K562 (cell line): ENCODE results near the gene SNRPD2. TPM values are rescaled to one million over a fixed set of nuclear protein-coding genes. Genes with fewer than 3 reads are reported as not detected.
A peak's percentile ranks its signal among the peaks of the same experiment; 100 is the strongest.

Source experiments
- BHLHE40 ChIP-seq: IDR thresholded peaks from 2 replicates; pipeline ENCODE4 v1.6.1; 2011; ENCODE audit warnings: low read length, improper control_type of control experiment
- HEY1 ChIP-seq: fragments of 250-450 bp; sonication (Bioruptor Pico); IDR thresholded peaks from 2 replicates; pipeline ENCODE4 v1.5.0; 2020; ENCODE audit warnings: mild to moderate bottlenecking, moderate library complexity, borderline replicate concordance
- HMG20A ChIP-seq: fragments of 450-650 bp; formaldehyde crosslinking; conservative IDR thresholded peaks from 2 replicates; pipeline ENCODE4 v1.4.0; 2020; ENCODE audit warnings: mild to moderate bottlenecking, mixed read lengths
- KAT8 ChIP-seq: fragments of 450-650 bp; IDR thresholded peaks from 2 replicates; pipeline ENCODE4 v1.6.1; 2016; ENCODE audit warnings: low read depth, mild to moderate bottlenecking
- MCM5 ChIP-seq: fragments of 450-650 bp; IDR thresholded peaks from 2 replicates; pipeline ENCODE4 v1.6.1; 2016; ENCODE audit warnings: low read depth
- NFYB ChIP-seq: IDR thresholded peaks from 2 replicates; pipeline ENCODE4 v1.6.1; 2011; ENCODE audit warnings: mild to moderate bottlenecking, moderate library complexity; ENCODE audit not compliant: insufficient read length; ENCODE audit errors: extremely low read depth
- POLR3A ChIP-seq: IDR thresholded peaks from 2 replicates; pipeline ENCODE4 v1.6.1; 2011; ENCODE audit warnings: borderline replicate concordance, mild to moderate bottlenecking, moderate library complexity; ENCODE audit not compliant: insufficient read length, insufficient read depth; ENCODE audit errors: extremely low read depth
- POLR3G ChIP-seq: IDR thresholded peaks from 2 replicates; pipeline ENCODE4 v1.6.1; 2011; ENCODE audit not compliant: insufficient read length, insufficient replicate concordance; ENCODE audit errors: extremely low read depth
- SPI1 ChIP-seq: IDR thresholded peaks from 2 replicates; pipeline ENCODE4 v1.6.1; 2011; ENCODE audit warnings: low read depth, low read length, control low read depth, borderline replicate concordance
- TAF7 ChIP-seq: fragments of 450-650 bp; IDR thresholded peaks from 2 replicates; pipeline ENCODE4 v1.6.1; 2016; ENCODE audit warnings: missing genetic modification characterization, missing compliant biosample characterization
- TAF9B ChIP-seq: fragments of 450-650 bp; IDR thresholded peaks from 2 replicates; pipeline ENCODE4 v1.6.1; 2018; ENCODE audit warnings: mild to moderate bottlenecking; ENCODE audit not compliant: partially characterized antibody
- TRIM24 ChIP-seq, 2 experiments: fragments of 450-650 bp; IDR thresholded peaks; 2 replicates each; pipeline ENCODE4 v1.6.1; 2016
- YBX1 ChIP-seq: fragments of 450-650 bp; IDR thresholded peaks from 2 replicates; pipeline ENCODE4 v1.7.1; 2016; ENCODE audit warnings: mild to moderate bottlenecking
- ZNF140 ChIP-seq: fragments of 250-450 bp; sonication (Bioruptor Pico); IDR thresholded peaks from 2 replicates; pipeline ENCODE4 v1.8.0; 2021; ENCODE audit warnings: moderate library complexity, mild to moderate bottlenecking, inconsistent platforms
- ZNF431 ChIP-seq: sonication (generic); formaldehyde crosslinking; IDR thresholded peaks from 2 replicates; pipeline ENCODE4 v1.8.0; 2022; ENCODE audit warnings: mild to moderate bottlenecking, missing genetic modification reagents
- polyA plus RNA-seq, 8 experiments: library from polyadenylated mRNA; depleted of rRNA in 4 of 8; stranded (reverse) in 5 of 8; unstranded in 3 of 8; fragments of >200 nt; fragmentation: Nextera tagmentation in 2 of 8; fragmentation: Illumina TruSeq in 1 of 8; extraction: Ambion mirVana in 2 of 8; extraction: Trizol in 1 of 8; gene quantifications; 2 replicates each; pipeline versions ENCODE4 v1.2.1 to v1.2.3, GENCODE V29; 2011 to 2014; ENCODE audit warnings: inconsistent platforms in 1 of 8, missing spikeins in 1 of 8
- total RNA-seq, 7 experiments: library from RNA; depleted of rRNA in 6 of 7; stranded (reverse); fragments of >200 nt in 6 of 7; fragmentation: Illumina TruSeq in 2 of 7; extraction: Trizol in 2 of 7; gene quantifications; 2 replicates each; pipeline versions ENCODE4 v1.2.1 to v1.2.3, GENCODE V29; 2011 to 2021; ENCODE audit warnings: low replicate concordance in 1 of 7
- TF ChIP-seq, protein P1 (sequence below): fragments of 250-450 bp; sonication (Bioruptor Pico); IDR thresholded peaks from 2 replicates; pipeline ENCODE4 v1.5.1; 2021; ENCODE audit warnings: mild to moderate bottlenecking
- TF ChIP-seq, protein P2 (sequence below): sonication (generic); formaldehyde crosslinking; IDR thresholded peaks from 2 replicates; pipeline ENCODE4 v1.8.0; 2023; ENCODE audit warnings: mild to moderate bottlenecking, missing genetic modification reagents
- TF ChIP-seq, protein P3 (sequence below): sonication (generic); formaldehyde crosslinking; IDR thresholded peaks from 2 replicates; pipeline ENCODE4 v1.8.0; 2022; ENCODE audit warnings: missing genetic modification reagents, mild to moderate bottlenecking, borderline replicate concordance
- TF ChIP-seq, protein P4 (sequence below), 3 experiments: fragments of 200-800 bp in 1 of 3; sonication (Bioruptor generic) in 1 of 3; sonication (generic) in 1 of 3; formaldehyde crosslinking in 1 of 3; IDR thresholded peaks; 2 replicates each; pipeline versions ENCODE4 v1.6.1 to v1.8.0; 2016 to 2022; ENCODE audit warnings: mild to moderate bottlenecking in 2 of 3, missing compliant biosample characterization in 2 of 3, missing genetic modification characterization in 2 of 3, missing genetic modification reagents in 1 of 3
- TF ChIP-seq, protein P5 (sequence below): sonication (generic); formaldehyde crosslinking; IDR thresholded peaks from 2 replicates; pipeline ENCODE4 v1.8.1; 2022; ENCODE audit warnings: missing genetic modification reagents

Gene SNRPD2
- total and polyA plus RNA-seq, 9 of the 15 experiments (the other 6 are each of a cell fraction or from before 2014, with no cell fraction given): 728 to 4,411 (median 1,029) TPM

DNA sequence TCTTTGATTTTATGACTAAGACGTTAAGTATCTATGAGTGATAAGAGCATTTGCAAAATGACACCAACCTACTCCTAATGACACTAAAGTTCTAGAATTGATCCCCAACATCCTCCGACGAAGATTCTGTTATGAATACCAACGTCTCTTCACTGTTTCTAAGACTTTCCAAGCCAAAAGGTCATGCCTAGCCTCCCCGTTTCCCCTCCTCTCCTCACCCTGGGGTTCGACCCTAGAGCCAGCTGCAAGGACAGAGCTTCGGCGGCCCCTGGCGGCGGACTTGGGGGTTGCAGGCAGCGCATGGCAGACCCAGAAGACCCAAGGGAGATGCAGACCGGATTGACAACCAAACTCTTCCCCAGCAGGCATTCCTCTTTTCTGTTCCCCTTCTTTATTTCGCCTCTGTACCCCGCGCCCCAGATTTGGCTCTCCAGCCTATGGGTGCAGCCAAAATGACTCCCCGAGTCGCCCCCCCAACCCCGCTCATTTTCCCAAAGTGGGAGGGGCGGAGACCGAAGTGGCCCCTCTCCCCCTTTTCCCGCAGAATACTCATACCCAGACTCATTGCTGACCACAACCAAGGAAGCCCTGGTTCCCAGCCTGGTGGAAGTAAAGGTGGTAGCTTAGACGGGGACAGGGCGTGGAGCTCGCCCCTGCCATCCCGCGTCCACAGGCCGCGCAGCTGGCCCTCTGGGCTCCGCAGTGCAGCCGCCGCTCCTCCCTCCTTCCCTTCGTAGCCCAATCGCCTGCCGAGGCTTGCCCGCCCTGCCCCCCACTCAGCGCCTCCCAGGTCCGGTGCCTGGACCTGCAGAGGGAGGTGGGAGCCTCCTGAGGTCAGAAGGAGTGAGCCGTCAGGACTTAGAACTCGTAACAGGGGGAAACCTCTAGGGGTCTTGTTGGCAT, 48.5 kb downstream of the SNRPD2 start (continued):
- TF ChIP-seq, protein P1, sequence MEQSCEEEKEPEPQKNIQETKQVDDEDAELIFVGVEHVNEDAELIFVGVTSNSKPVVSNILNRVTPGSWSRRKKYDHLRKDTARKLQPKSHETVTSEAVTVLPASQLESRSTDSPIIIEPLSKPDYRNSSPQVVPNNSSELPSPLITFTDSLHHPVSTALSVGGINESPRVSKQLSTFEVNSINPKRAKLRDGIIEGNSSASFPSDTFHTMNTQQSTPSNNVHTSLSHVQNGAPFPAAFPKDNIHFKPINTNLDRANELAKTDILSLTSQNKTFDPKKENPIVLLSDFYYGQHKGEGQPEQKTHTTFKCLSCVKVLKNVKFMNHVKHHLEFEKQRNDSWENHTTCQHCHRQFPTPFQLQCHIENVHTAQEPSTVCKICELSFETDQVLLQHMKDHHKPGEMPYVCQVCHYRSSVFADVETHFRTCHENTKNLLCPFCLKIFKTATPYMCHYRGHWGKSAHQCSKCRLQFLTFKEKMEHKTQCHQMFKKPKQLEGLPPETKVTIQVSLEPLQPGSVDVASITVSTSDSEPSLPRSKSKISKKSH: no peak
- TF ChIP-seq SPI1: no peak
- no peak for TF ChIP-seq YBX1
- TF ChIP-seq TAF7 (tag): no peak
- no peak for TF ChIP-seq ZNF431 (CRISPR knock-in tag)
- no peak for TF ChIP-seq HEY1 (CRISPR knock-in tag)
- no peak for TF ChIP-seq TAF9B
- TF ChIP-seq ZNF140 (CRISPR knock-in tag): no peak
- TF ChIP-seq KAT8: no peak
- TF ChIP-seq, protein P2, sequence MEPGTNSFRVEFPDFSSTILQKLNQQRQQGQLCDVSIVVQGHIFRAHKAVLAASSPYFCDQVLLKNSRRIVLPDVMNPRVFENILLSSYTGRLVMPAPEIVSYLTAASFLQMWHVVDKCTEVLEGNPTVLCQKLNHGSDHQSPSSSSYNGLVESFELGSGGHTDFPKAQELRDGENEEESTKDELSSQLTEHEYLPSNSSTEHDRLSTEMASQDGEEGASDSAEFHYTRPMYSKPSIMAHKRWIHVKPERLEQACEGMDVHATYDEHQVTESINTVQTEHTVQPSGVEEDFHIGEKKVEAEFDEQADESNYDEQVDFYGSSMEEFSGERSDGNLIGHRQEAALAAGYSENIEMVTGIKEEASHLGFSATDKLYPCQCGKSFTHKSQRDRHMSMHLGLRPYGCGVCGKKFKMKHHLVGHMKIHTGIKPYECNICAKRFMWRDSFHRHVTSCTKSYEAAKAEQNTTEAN (CRISPR knock-in tag): no peak
- no peak for TF ChIP-seq POLR3G
- TF ChIP-seq HMG20A (CRISPR knock-in tag): no peak
- TF ChIP-seq BHLHE40: peak; percentile 11; the same call in 1 of the 2 replicates
- TF ChIP-seq, protein P3, sequence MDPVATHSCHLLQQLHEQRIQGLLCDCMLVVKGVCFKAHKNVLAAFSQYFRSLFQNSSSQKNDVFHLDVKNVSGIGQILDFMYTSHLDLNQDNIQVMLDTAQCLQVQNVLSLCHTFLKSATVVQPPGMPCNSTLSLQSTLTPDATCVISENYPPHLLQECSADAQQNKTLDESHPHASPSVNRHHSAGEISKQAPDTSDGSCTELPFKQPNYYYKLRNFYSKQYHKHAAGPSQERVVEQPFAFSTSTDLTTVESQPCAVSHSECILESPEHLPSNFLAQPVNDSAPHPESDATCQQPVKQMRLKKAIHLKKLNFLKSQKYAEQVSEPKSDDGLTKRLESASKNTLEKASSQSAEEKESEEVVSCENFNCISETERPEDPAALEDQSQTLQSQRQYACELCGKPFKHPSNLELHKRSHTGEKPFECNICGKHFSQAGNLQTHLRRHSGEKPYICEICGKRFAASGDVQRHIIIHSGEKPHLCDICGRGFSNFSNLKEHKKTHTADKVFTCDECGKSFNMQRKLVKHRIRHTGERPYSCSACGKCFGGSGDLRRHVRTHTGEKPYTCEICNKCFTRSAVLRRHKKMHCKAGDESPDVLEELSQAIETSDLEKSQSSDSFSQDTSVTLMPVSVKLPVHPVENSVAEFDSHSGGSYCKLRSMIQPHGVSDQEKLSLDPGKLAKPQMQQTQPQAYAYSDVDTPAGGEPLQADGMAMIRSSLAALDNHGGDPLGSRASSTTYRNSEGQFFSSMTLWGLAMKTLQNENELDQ (CRISPR knock-in tag): no peak
- no peak for TF ChIP-seq TRIM24 (IDR thresholded peaks at IDR 0.05)
- TF ChIP-seq NFYB: no peak
- peak; percentile 3 for TF ChIP-seq POLR3A
- TF ChIP-seq, protein P4, sequence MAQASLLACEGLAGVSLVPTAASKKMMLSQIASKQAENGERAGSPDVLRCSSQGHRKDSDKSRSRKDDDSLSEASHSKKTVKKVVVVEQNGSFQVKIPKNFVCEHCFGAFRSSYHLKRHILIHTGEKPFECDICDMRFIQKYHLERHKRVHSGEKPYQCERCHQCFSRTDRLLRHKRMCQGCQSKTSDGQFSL (CRISPR knock-in tag; IDR thresholded peaks at IDR 0.05): peak; percentile 54; the same call in 1 of the 2 replicates
- TF ChIP-seq, protein P4 (tag; IDR thresholded peaks at IDR 0.05): 0 out of 4 replicates have a peak, but pooled peaks of 1 of the 2 experiments have one; percentile 51
- TF ChIP-seq, protein P5, sequence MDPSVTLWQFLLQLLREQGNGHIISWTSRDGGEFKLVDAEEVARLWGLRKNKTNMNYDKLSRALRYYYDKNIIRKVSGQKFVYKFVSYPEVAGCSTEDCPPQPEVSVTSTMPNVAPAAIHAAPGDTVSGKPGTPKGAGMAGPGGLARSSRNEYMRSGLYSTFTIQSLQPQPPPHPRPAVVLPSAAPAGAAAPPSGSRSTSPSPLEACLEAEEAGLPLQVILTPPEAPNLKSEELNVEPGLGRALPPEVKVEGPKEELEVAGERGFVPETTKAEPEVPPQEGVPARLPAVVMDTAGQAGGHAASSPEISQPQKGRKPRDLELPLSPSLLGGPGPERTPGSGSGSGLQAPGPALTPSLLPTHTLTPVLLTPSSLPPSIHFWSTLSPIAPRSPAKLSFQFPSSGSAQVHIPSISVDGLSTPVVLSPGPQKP (CRISPR knock-in tag): no peak
- TF ChIP-seq MCM5: no peak
